Upper lobe of left lung (tissue), 4 donors: ENCODE measurements around the gene CCDC158.

ENCODE experiments used
- CTCF ChIP-seq, 6 experiments: fragments of 450-650 bp in 4 of 6; fragments of 200-600 bp in 2 of 6; sonication (generic) in 2 of 6; IDR thresholded peaks; one replicate each; pipeline ENCODE4 v1.5.1; 2016 to 2019; ENCODE audit warnings: antibody characterized with exemption in 6 of 6
- POLR2A ChIP-seq, 4 donors: fragments of 450-650 bp; IDR thresholded peaks; one replicate each; pipeline ENCODE4 v1.5.1; 2016 to 2017; ENCODE audit warnings: antibody characterized with exemption in 4 of 4, mild to moderate bottlenecking in 2 of 4
- POLR2AphosphoS5 ChIP-seq, 2 donors: sonication (generic); formaldehyde crosslinking; IDR thresholded peaks; one replicate each; pipeline ENCODE4 v1.5.1; 2017; ENCODE audit warnings: antibody characterized with exemption in 2 of 2

GRCh38 chr4:76385974-76386373 lies 35.0 kb downstream of the CCDC158 start:
- TF ChIP-seq CTCF (IDR thresholded peaks at IDR 0.05) = no peak
- no peak for TF ChIP-seq POLR2AphosphoS5 (IDR thresholded peaks at IDR 0.05)
- TF ChIP-seq POLR2A (IDR thresholded peaks at IDR 0.05) = no peak
